Stimulated activated CD8-positive, alpha-beta memory T cell treated with anti-CD3 and anti-CD28 coated beads, Interleukin-12 subunit alpha, Interleukin-12 subunit beta, amount 100 ng/mL, for 4 hours (primary cell): Measurements from ENCODE around the gene JAZF1.

Source experiments
- DNase-seq: peaks from one replicate; pipeline ENCODE4 v3.0.0-alpha.2; 2020; ENCODE audit warnings: low read depth

The JAZF1 gene

GRCh38 chr7:28008911-28009310 lies 171.7 kb downstream of the JAZF1 start:
- no peak for DNase-seq

GRCh38 chr7:28008171-28008570 lies 172.4 kb downstream of the JAZF1 start:
- DNase-seq, result no peak

- DNase-seq, result no peak
These were observed 174.1 kb downstream of the JAZF1 start for GRCh38 chr7:28006491-28006890.

GRCh38 chr7:28005847-28006231 lies 174.8 kb downstream of the JAZF1 start:
- DNase-seq, result no peak

- no peak for DNase-seq
These were observed 175.3 kb downstream of the JAZF1 start for GRCh38 chr7:28005075-28005846.

- DNase-seq, result no peak
These were observed 177.2 kb downstream of the JAZF1 start for GRCh38 chr7:28003408-28003807.

- DNase-seq, result no peak
These were observed 178.0 kb downstream of the JAZF1 start for GRCh38 chr7:28002638-28003037.

GRCh38 chr7:28001896-28002295 lies 178.7 kb downstream of the JAZF1 start:
- DNase-seq, result no peak

GRCh38 chr7:27999829-28000228 lies 180.8 kb downstream of the JAZF1 start:
- DNase-seq, result no peak

GRCh38 chr7:27998382-27998781 lies 182.2 kb downstream of the JAZF1 start:
- no peak for DNase-seq

- no peak for DNase-seq
These were observed 183.3 kb downstream of the JAZF1 start for GRCh38 chr7:27997188-27997707.

GRCh38 chr7:27996141-27996540 lies 184.5 kb downstream of the JAZF1 start:
- DNase-seq, result no peak

GRCh38 chr7:27995228-27995627 lies 185.4 kb downstream of the JAZF1 start:
- DNase-seq, result no peak

GRCh38 chr7:27994639-27995038 lies 186.0 kb downstream of the JAZF1 start:
- no peak for DNase-seq

- no peak for DNase-seq
These were observed 187.7 kb downstream of the JAZF1 start for GRCh38 chr7:27992755-27993493.

GRCh38 chr7:27992097-27992496 lies 188.5 kb downstream of the JAZF1 start:
- no peak for DNase-seq

GRCh38 chr7:27991006-27991528 lies 189.5 kb downstream of the JAZF1 start:
- no peak for DNase-seq

GRCh38 chr7:27976531-27976930 lies 204.1 kb downstream of the JAZF1 start:
- DNase-seq, result no peak

- no peak for DNase-seq
These were observed 207.0 kb downstream of the JAZF1 start for GRCh38 chr7:27973625-27974024.

GRCh38 chr7:27972276-27972675 lies 208.3 kb downstream of the JAZF1 start:
- no peak for DNase-seq

- no peak for DNase-seq
These were observed 209.3 kb downstream of the JAZF1 start for GRCh38 chr7:27971171-27971812.

- DNase-seq, result no peak
These were observed 210.2 kb downstream of the JAZF1 start for GRCh38 chr7:27970350-27970749.

GRCh38 chr7:27969346-27969745 lies 211.2 kb downstream of the JAZF1 start:
- DNase-seq, result no peak
